Activated CD4-positive, alpha-beta memory T cell treated with anti-CD3 and anti-CD28 coated beads, Interleukin-2, amount 10 ng/mL, durations not matched to agents 7 days and 5 days (primary cell): ENCODE data around the gene USP17L27. TPM values are rescaled to one million over a fixed set of nuclear protein-coding genes. Genes with fewer than 3 reads are reported as not detected.

Source experiments
- total RNA-seq, 2 experiments: library from RNA; stranded (reverse); gene quantifications; one replicate each; pipeline ENCODE4 v1.2.3, GENCODE V29; 2021

USP17L27 gene
- total RNA-seq, 2 experiments from 2014 or later = not detected

Other genes with a start within 250 kb of the USP17L27 start
- not detected for gene FAM90A26, start 173.7 kb upstream of the USP17L27 start, total RNA-seq
- not detected for gene USP17L10, start 133.5 kb upstream of the USP17L27 start, total RNA-seq
- gene USP17L11, start 128.7 kb upstream of the USP17L27 start, total RNA-seq = not detected
- gene USP17L12, start 124.0 kb upstream of the USP17L27 start, total RNA-seq = not detected
- not detected for gene USP17L13, start 119.3 kb upstream of the USP17L27 start, total RNA-seq
- not detected for gene USP17L15, start 109.8 kb upstream of the USP17L27 start, total RNA-seq
- gene USP17L17, start 100.3 kb upstream of the USP17L27 start, total RNA-seq = not detected
- not detected for gene USP17L18, start 95.5 kb upstream of the USP17L27 start, total RNA-seq
- not detected for gene USP17L19, start 90.8 kb upstream of the USP17L27 start, total RNA-seq
- not detected for gene USP17L20, start 86.0 kb upstream of the USP17L27 start, total RNA-seq
- not detected for gene USP17L21, start 81.3 kb upstream of the USP17L27 start, total RNA-seq
- gene USP17L22, start 76.5 kb upstream of the USP17L27 start, total RNA-seq = not detected
- not detected for gene USP17L24, start 19.0 kb upstream of the USP17L27 start, total RNA-seq
- gene USP17L25, start 14.2 kb upstream of the USP17L27 start, total RNA-seq = not detected
- not detected for gene USP17L26, start 9.5 kb upstream of the USP17L27 start, total RNA-seq
- gene USP17L5, start 4.7 kb upstream of the USP17L27 start, total RNA-seq = not detected
- gene USP17L28, start 4.7 kb downstream of the USP17L27 start, total RNA-seq = not detected
- not detected for gene USP17L29, start 9.5 kb downstream of the USP17L27 start, total RNA-seq
- gene USP17L30, start 19.0 kb downstream of the USP17L27 start, total RNA-seq = not detected
- gene DEFB131A, start 100.3 kb downstream of the USP17L27 start, total RNA-seq = not detected